ENCODE data around the gene FKBP1B. TPM values are rescaled to one million over a fixed set of nuclear protein-coding genes. Genes with fewer than 3 reads are reported as not detected.
"Not testable (repeated sequence)": the region's sequence is repeated elsewhere in the genome, so short reads cannot be mapped to it uniquely, and the experiment has no call there.

The FKBP1B gene
- total and polyA plus RNA-seq, 4 donors, result 5.9 to 24.8 (median 13.0) TPM

- peak; percentile 70 for ATAC-seq (ENCODE audit: low FRiP score)
- peak overlapping the region; percentile 0 to 42 for H3K4me3 ChIP-seq (ENCODE audit: low read length in 2 of 2)
- intact Hi-C loops (cut with DNase I), result loop anchor here (2.0 to 10.0 kb wide), 3 partner anchors 37 to 259 kb away; partner anchors contain the start of genes ATAD2B (in 1 of the 2) and WDCP (in 1 of the 2)
- H3K9me3 ChIP-seq (ENCODE audit: control insufficient read depth, low read length), result no peaks in the 10 kb centered on the region
- H3K36me3 ChIP-seq (ENCODE audit: control insufficient read depth in 1 of 2, insufficient read depth in 2 of 2, low read length in 1 of 2), result no peaks in the 10 kb centered on the region
- H3K27me3 ChIP-seq (ENCODE audit: control insufficient read depth in 1 of 2, insufficient read depth in 2 of 2, low read length in 1 of 2), result no peaks in the 10 kb centered on the region
- H3K27ac ChIP-seq (ENCODE audit: low read depth in 1 of 2, low read length in 2 of 2), result peak overlapping the region; percentile 10 to 46
- no peak for DNase-seq
- WGBS, 2 donors, result 6 to 8% methylated on average over 30 of the region's 30 CpGs
- H3K4me1 ChIP-seq (ENCODE audit: control insufficient read depth in 1 of 2, insufficient read depth in 2 of 2, low read length in 2 of 2), result no peaks in the 10 kb centered on the region
Measured at GRCh38 chr2:24083567-24084385, 34.2 kb downstream of the FKBP1B start.

GRCh38 chr2:24084386-24085199, 35.1 kb downstream of the FKBP1B start, which contains the start of gene TP53I3:
Gene TP53I3, minus strand, starts transcription at chr2:24084834. Its CDS starts 508 bp downstream, at chr2:24084326.
- peak; percentile 98 for ATAC-seq (ENCODE audit: low FRiP score)
- DNase-seq, result peak; percentile 92 to 96
- WGBS, 2 donors, result 0 to 1% methylated on average over 39 to 44 of the region's 44 CpGs
- intact Hi-C loops (cut with DNase I), result loop anchor here (2.0 to 10.0 kb wide), 3 partner anchors 38 to 260 kb away; partner anchors contain the start of genes ATAD2B (in 1 of the 2) and WDCP (in 1 of the 2)
- H3K27me3 ChIP-seq (ENCODE audit: control insufficient read depth in 1 of 2, insufficient read depth in 2 of 2, low read length in 1 of 2), result no peaks in the 10 kb centered on the region
- H3K4me3 ChIP-seq (ENCODE audit: low read length in 2 of 2), result peak within 1 kb of the TSS; percentile 29 to 42
- no peaks in the 10 kb centered on the region for H3K36me3 ChIP-seq (ENCODE audit: control insufficient read depth in 1 of 2, insufficient read depth in 2 of 2, low read length in 1 of 2)
- H3K9me3 ChIP-seq (ENCODE audit: control insufficient read depth, low read length), result no peaks in the 10 kb centered on the region
- H3K4me1 ChIP-seq (ENCODE audit: control insufficient read depth in 1 of 2, insufficient read depth in 2 of 2, low read length in 2 of 2), result no peaks in the 10 kb centered on the region
- H3K27ac ChIP-seq (ENCODE audit: low read depth in 1 of 2, low read length in 2 of 2), result peak within 1 kb of the TSS; percentile 46 to 47

GRCh38 chr2:24085200-24085489, 35.6 kb downstream of the FKBP1B start:
- intact Hi-C loops (cut with DNase I), result loop anchor here (2.0 to 10.0 kb wide), 2 partner anchors 38 to 260 kb away; partner anchors contain the start of gene WDCP (in 1 of the 2)
- no peaks in the 10 kb centered on the region for H3K4me1 ChIP-seq (ENCODE audit: control insufficient read depth in 1 of 2, insufficient read depth in 2 of 2, low read length in 2 of 2)
- H3K9me3 ChIP-seq (ENCODE audit: control insufficient read depth, low read length), result no peaks in the 10 kb centered on the region
- H3K27me3 ChIP-seq (ENCODE audit: control insufficient read depth in 1 of 2, insufficient read depth in 2 of 2, low read length in 1 of 2), result no peaks in the 10 kb centered on the region
- H3K4me3 ChIP-seq (ENCODE audit: low read length in 2 of 2), result peak overlapping the region; percentile 29 to 42
- no peaks in the 10 kb centered on the region for H3K36me3 ChIP-seq (ENCODE audit: control insufficient read depth in 1 of 2, insufficient read depth in 2 of 2, low read length in 1 of 2)
- ATAC-seq (ENCODE audit: low FRiP score) (no peak), DNase-seq (no peak)
- peak overlapping the region in 1 of 2 donors; percentile 38 for H3K27ac ChIP-seq (ENCODE audit: low read depth in 1 of 2, low read length in 2 of 2)
- 1% methylated on average over 11 of the region's 11 CpGs for WGBS, 2 donors

GRCh38 chr2:24086241-24086640, 36.7 kb downstream of the FKBP1B start:
- Histone ChIP-seq H3K27me3 (ENCODE audit: control insufficient read depth in 1 of 2, insufficient read depth in 2 of 2, low read length in 1 of 2) (no peaks in the 10 kb centered on the region), H3K36me3 (ENCODE audit: control insufficient read depth in 1 of 2, insufficient read depth in 2 of 2, low read length in 1 of 2) (no peaks in the 10 kb centered on the region), H3K27ac (ENCODE audit: low read depth in 1 of 2, low read length in 2 of 2) (no peak overlapping the region), H3K9me3 (ENCODE audit: control insufficient read depth, low read length) (no peaks in the 10 kb centered on the region), H3K4me1 (ENCODE audit: control insufficient read depth in 1 of 2, insufficient read depth in 2 of 2, low read length in 2 of 2) (no peaks in the 10 kb centered on the region), H3K4me3 (ENCODE audit: low read length in 2 of 2) (no peak overlapping the region)
- ATAC-seq (ENCODE audit: low FRiP score) (no peak), DNase-seq (no peak)
- WGBS, 2 donors, result 90 to 100% methylated on average over 1 of the region's 1 CpG
- intact Hi-C loops (cut with DNase I), result loop anchor here (10.0 kb wide), 1 partner anchor 261 kb away; no protein-coding TSS in a partner anchor

- DNase-seq (no peak), ATAC-seq (ENCODE audit: low FRiP score) (no peak)
- WGBS, 2 donors, result 76% methylated on average over 3 of the region's 3 CpGs
- no peak overlapping the region for H3K4me3 ChIP-seq (ENCODE audit: low read length in 2 of 2)
- H3K27ac ChIP-seq (ENCODE audit: low read depth in 1 of 2, low read length in 2 of 2), result no peak overlapping the region
- H3K9me3 ChIP-seq (ENCODE audit: control insufficient read depth, low read length), result no peaks in the 10 kb centered on the region
- no peaks in the 10 kb centered on the region for H3K27me3 ChIP-seq (ENCODE audit: control insufficient read depth in 1 of 2, insufficient read depth in 2 of 2, low read length in 1 of 2)
- H3K36me3 ChIP-seq (ENCODE audit: control insufficient read depth in 1 of 2, insufficient read depth in 2 of 2, low read length in 1 of 2), result no peaks in the 10 kb centered on the region
- H3K4me1 ChIP-seq (ENCODE audit: control insufficient read depth in 1 of 2, insufficient read depth in 2 of 2, low read length in 2 of 2), result no peaks in the 10 kb centered on the region
- intact Hi-C loops (cut with DNase I), result loop anchor here (10.0 kb wide), 1 partner anchor 262 kb away; no protein-coding TSS in a partner anchor
Measured at GRCh38 chr2:24087032-24087431, 37.5 kb downstream of the FKBP1B start.

- no peak overlapping the region for H3K4me3 ChIP-seq (ENCODE audit: low read length in 2 of 2)
- WGBS, 2 donors, result 58 to 92% methylated on average over 2 of the region's 2 CpGs
- no peak for ATAC-seq (ENCODE audit: low FRiP score)
Measured at GRCh38 chr2:24088821-24089359, 39.3 kb downstream of the FKBP1B start.

GRCh38 chr2:24093270-24093669, 43.7 kb downstream of the FKBP1B start:
- not testable (repeated sequence) for H3K27me3 ChIP-seq (ENCODE audit: control insufficient read depth in 1 of 2, insufficient read depth in 2 of 2, low read length in 1 of 2)

More at GRCh38 chr2:24088821-24089359, 39.3 kb downstream of the FKBP1B start:
- Histone ChIP-seq H3K27ac (ENCODE audit: low read depth in 1 of 2, low read length in 2 of 2) (no peak overlapping the region), H3K9me3 (ENCODE audit: control insufficient read depth, low read length) (no peaks in the 10 kb centered on the region), H3K4me1 (ENCODE audit: control insufficient read depth in 1 of 2, insufficient read depth in 2 of 2, low read length in 2 of 2) (no peaks in the 10 kb centered on the region), H3K27me3 (ENCODE audit: control insufficient read depth in 1 of 2, insufficient read depth in 2 of 2, low read length in 1 of 2) (no peaks in the 10 kb centered on the region), H3K36me3 (ENCODE audit: control insufficient read depth in 1 of 2, insufficient read depth in 2 of 2, low read length in 1 of 2) (no peaks in the 10 kb centered on the region)
- no peak for DNase-seq
- intact Hi-C loops (cut with DNase I), result loop anchor here (10.0 kb wide), 1 partner anchor 264 kb away; no protein-coding TSS in a partner anchor

GRCh38 chr2:24095171-24095677, 45.7 kb downstream of the FKBP1B start:
- WGBS, 2 donors, result 65 to 82% methylated on average over 16 to 17 of the region's 17 CpGs
- not testable (repeated sequence) for ATAC-seq (ENCODE audit: low FRiP score)

More at GRCh38 chr2:24093270-24093669, 43.7 kb downstream of the FKBP1B start:
- H3K4me1 ChIP-seq (ENCODE audit: control insufficient read depth in 1 of 2, insufficient read depth in 2 of 2, low read length in 2 of 2); H3K36me3 ChIP-seq (ENCODE audit: control insufficient read depth in 1 of 2, insufficient read depth in 2 of 2, low read length in 1 of 2); intact Hi-C loops (cut with DNase I); ATAC-seq (ENCODE audit: low FRiP score); DNase-seq; H3K9me3 ChIP-seq (ENCODE audit: control insufficient read depth, low read length); H3K4me3 ChIP-seq (ENCODE audit: low read length in 2 of 2); H3K27ac ChIP-seq (ENCODE audit: low read depth in 1 of 2, low read length in 2 of 2): not testable (repeated sequence)
- WGBS, 2 donors, result 98 to 99% methylated on average over 5 of the region's 5 CpGs

More at GRCh38 chr2:24095171-24095677, 45.7 kb downstream of the FKBP1B start:
- H3K9me3 ChIP-seq (ENCODE audit: control insufficient read depth, low read length); H3K4me1 ChIP-seq (ENCODE audit: control insufficient read depth in 1 of 2, insufficient read depth in 2 of 2, low read length in 2 of 2); H3K4me3 ChIP-seq (ENCODE audit: low read length in 2 of 2); DNase-seq; H3K36me3 ChIP-seq (ENCODE audit: control insufficient read depth in 1 of 2, insufficient read depth in 2 of 2, low read length in 1 of 2); H3K27me3 ChIP-seq (ENCODE audit: control insufficient read depth in 1 of 2, insufficient read depth in 2 of 2, low read length in 1 of 2); intact Hi-C loops (cut with DNase I); H3K27ac ChIP-seq (ENCODE audit: low read depth in 1 of 2, low read length in 2 of 2): not testable (repeated sequence)

All from aorta (tissue), 5 donors.